PC-3 (cell line): Measurements from ENCODE around the gene GLRX. TPM values are rescaled to one million over a fixed set of nuclear protein-coding genes. Genes with fewer than 3 reads are reported as not detected.

ENCODE experiments used
- ATAC-seq: fragments of 200-7000 bp; cut with Tn5 transposase; 2 replicates; pipeline ENCODE4 v1.9.1; 2020; ENCODE audit warnings: mild to moderate bottlenecking, moderate library complexity
- BruUV-seq: library from RNA; stranded (reverse); fragments of 400-500 nt; replicated peaks from 2 replicates; lab custom pipeline; 2021; lab: Mats Ljungman, UMichigan
- CTCF ChIA-PET: fragments of 300-600 bp; sonication (Branson Sonifier 250); formaldehyde crosslinking; loops from one replicate; lab custom pipeline; 2022; ENCODE audit warnings: antibody characterized with exemption; lab: Charles Lee
- POLR2A ChIA-PET: fragments of 300-600 bp; sonication (Branson Sonifier 250); formaldehyde crosslinking; loops from one replicate; lab custom pipeline; 2022; ENCODE audit warnings: antibody characterized with exemption; ENCODE audit not compliant: unreplicated experiment; lab: Charles Lee
- DNase-seq: peaks from one replicate; pipeline ENCODE4 v3.0.0-alpha.2; 2015
- H2AFZ ChIP-seq: fragments of 300-600 bp; sonication (generic); 2 replicates; pipeline ENCODE4 v1.6.0; 2016; ENCODE audit warnings: antibody characterized with exemption, low read length
- H3F3A ChIP-seq: fragments of 300-600 bp; sonication (generic); one replicate; pipeline ENCODE4 v1.6.0; 2017; ENCODE audit warnings: antibody characterized with exemption, low read length, control low read depth, mild to moderate bottlenecking; ENCODE audit not compliant: unreplicated experiment
- H3K27ac ChIP-seq: fragments of 300-600 bp; sonication (generic); 2 replicates; pipeline ENCODE4 v1.5.1; 2016; ENCODE audit warnings: mild to moderate bottlenecking, low read length
- H3K27me3 ChIP-seq: fragments of 300-600 bp; sonication (generic); 2 replicates; pipeline ENCODE4 v1.6.1; 2016; ENCODE audit warnings: low read length, mixed read lengths
- H3K36me3 ChIP-seq: fragments of 300-600 bp; sonication (generic); 2 replicates; pipeline ENCODE4 v1.6.1; 2016; ENCODE audit warnings: low read depth, mixed run types, low read length, mixed read lengths
- H3K4me1 ChIP-seq: fragments of 300-600 bp; sonication (generic); 2 replicates; pipeline ENCODE4 v1.5.1; 2016; ENCODE audit warnings: low read length; ENCODE audit not compliant: insufficient read depth
- H3K4me2 ChIP-seq: fragments of 300-600 bp; sonication (generic); 2 replicates; pipeline ENCODE4 v1.6.0; 2016; ENCODE audit warnings: low read length
- H3K4me3 ChIP-seq: fragments of 300-600 bp; sonication (generic); 2 replicates; pipeline ENCODE4 v1.5.1; 2016; ENCODE audit warnings: mild to moderate bottlenecking, low read length, mixed read lengths
- H3K79me2 ChIP-seq: fragments of 300-600 bp; sonication (generic); 2 replicates; pipeline ENCODE4 v1.6.1; 2017; ENCODE audit warnings: low read length, mixed read lengths
- H3K9ac ChIP-seq: fragments of 300-600 bp; sonication (generic); 2 replicates; pipeline ENCODE4 v1.6.0; 2016; ENCODE audit warnings: mild to moderate bottlenecking, low read length
- H3K9me2 ChIP-seq: fragments of 300-600 bp; sonication (generic); replicated peaks from 2 replicates; pipeline ENCODE4 v1.6.1; 2016; ENCODE audit warnings: mixed run types, low read length, mixed read lengths
- H3K9me3 ChIP-seq: fragments of 300-600 bp; sonication (generic); 2 replicates; pipeline ENCODE4 v1.6.1; 2016; ENCODE audit warnings: low read length, mixed read lengths
- H4K20me1 ChIP-seq: fragments of 300-600 bp; sonication (generic); 2 replicates; pipeline ENCODE4 v1.6.1; 2016; ENCODE audit warnings: low read length, mixed read lengths
- EZH2 ChIP-seq: fragments of 300-600 bp; sonication (generic); IDR thresholded peaks from one replicate; pipeline ENCODE4 v1.6.1; 2017; ENCODE audit warnings: antibody characterized with exemption, mild to moderate bottlenecking, low read length; ENCODE audit not compliant: unreplicated experiment
- EZH2phosphoT487 ChIP-seq: fragments of 300-600 bp; sonication (generic); IDR thresholded peaks from 2 replicates; pipeline ENCODE4 v1.6.1; 2018; ENCODE audit warnings: mild to moderate bottlenecking, antibody characterized with exemption, low read length, borderline replicate concordance
- intact Hi-C: fragments of 100-400 bp; cut with micrococcal nuclease; formaldehyde crosslinking; loops from 2 replicates; pipeline ENCODE4 v1.9.0; 2023
- total RNA-seq: library from RNA; depleted of rRNA; stranded (reverse); fragments of >200 nt; gene quantifications from 2 replicates; pipeline ENCODE4 v1.2.3, GENCODE V29; 2014
- TF ChIP-seq, protein P1 (sequence below): fragments of 300-600 bp; sonication (generic); conservative IDR thresholded peaks from 2 replicates; pipeline ENCODE4 v1.5.1; 2017; ENCODE audit warnings: antibody characterized with exemption, low read depth, mild to moderate bottlenecking, low read length

Gene GLRX
- total RNA-seq, 1 experiment from 2014 or later: 27.4 TPM

DNA sequence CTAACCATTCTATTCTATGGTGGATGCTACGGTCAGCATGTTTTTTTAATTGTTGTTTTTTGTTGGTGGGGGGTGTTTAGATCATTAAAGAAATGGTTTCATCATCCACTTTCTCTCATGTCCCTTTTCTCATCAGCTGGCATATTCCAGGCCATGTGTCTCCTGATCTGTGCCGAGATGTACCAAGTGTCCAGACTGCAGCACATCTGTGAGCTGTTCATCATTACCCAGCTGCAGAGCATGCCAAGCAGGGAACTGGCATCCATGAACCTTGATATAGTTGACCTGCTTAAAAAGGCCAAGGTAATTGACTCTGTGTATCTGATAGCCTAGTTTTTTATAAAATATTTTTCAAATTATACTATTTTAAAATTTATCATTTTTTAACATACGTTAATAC is 38.9 kb downstream of the GLRX start:
- H3K36me3 ChIP-seq: no peaks in the 10 kb centered on the region
- H3K4me2 ChIP-seq: no peak overlapping the region
- H3K79me2 ChIP-seq: no peaks in the 10 kb centered on the region
- H3K4me1 ChIP-seq: no peaks in the 10 kb centered on the region
- no peaks in the 10 kb centered on the region for H4K20me1 ChIP-seq
- no peak overlapping the region for H3K4me3 ChIP-seq
- BruUV-seq: no TSS peak
- no peaks in the 10 kb centered on the region for H3K27me3 ChIP-seq
- DNase-seq (no peak), ATAC-seq (no peak)
- H2AFZ ChIP-seq: no peak overlapping the region
- H3K27ac ChIP-seq: no peak overlapping the region
- no peaks in the 10 kb centered on the region for H3K9me2 ChIP-seq
- H3K9ac ChIP-seq: no peak overlapping the region
- POLR2A ChIA-PET: no interaction called here
- no peak for TF ChIP-seq EZH2
- intact Hi-C loops: no loop called here
- no peaks in the 10 kb centered on the region for H3F3A ChIP-seq
- CTCF ChIA-PET: no interaction called here
- H3K9me3 ChIP-seq: no peaks in the 10 kb centered on the region

DNA sequence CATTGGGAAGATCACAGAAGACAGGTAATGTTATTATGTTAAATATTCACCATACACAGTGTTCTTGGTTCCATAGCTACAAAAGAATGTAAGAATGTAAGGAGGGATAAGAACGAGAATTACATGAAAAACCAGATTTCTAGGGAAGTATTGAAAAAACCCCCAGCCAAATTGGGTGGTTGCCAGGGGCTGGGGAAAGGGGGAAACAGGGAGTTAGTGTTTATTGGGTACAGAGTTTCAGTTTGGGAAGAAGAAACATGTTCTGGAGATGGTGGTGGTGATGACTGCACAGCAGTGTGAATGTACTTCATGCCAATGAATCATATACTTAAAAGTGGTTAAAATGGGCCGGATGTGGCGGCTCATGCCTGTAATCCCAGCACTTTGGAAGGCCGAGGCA is 40.3 kb downstream of the GLRX start:
- Histone ChIP-seq H3K79me2 (no peaks in the 10 kb centered on the region), H3K27ac (no peak overlapping the region), H2AFZ (no peak overlapping the region), H4K20me1 (no peaks in the 10 kb centered on the region), H3F3A (no peaks in the 10 kb centered on the region), H3K9me3 (no peaks in the 10 kb centered on the region), H3K27me3 (no peaks in the 10 kb centered on the region), H3K9ac (no peak overlapping the region), H3K4me3 (no peak overlapping the region), H3K4me2 (no peak overlapping the region), H3K36me3 (no peaks in the 10 kb centered on the region), H3K9me2 (no peaks in the 10 kb centered on the region), H3K4me1 (no peaks in the 10 kb centered on the region)
- intact Hi-C loops: no loop called here
- TF ChIP-seq, protein P1, sequence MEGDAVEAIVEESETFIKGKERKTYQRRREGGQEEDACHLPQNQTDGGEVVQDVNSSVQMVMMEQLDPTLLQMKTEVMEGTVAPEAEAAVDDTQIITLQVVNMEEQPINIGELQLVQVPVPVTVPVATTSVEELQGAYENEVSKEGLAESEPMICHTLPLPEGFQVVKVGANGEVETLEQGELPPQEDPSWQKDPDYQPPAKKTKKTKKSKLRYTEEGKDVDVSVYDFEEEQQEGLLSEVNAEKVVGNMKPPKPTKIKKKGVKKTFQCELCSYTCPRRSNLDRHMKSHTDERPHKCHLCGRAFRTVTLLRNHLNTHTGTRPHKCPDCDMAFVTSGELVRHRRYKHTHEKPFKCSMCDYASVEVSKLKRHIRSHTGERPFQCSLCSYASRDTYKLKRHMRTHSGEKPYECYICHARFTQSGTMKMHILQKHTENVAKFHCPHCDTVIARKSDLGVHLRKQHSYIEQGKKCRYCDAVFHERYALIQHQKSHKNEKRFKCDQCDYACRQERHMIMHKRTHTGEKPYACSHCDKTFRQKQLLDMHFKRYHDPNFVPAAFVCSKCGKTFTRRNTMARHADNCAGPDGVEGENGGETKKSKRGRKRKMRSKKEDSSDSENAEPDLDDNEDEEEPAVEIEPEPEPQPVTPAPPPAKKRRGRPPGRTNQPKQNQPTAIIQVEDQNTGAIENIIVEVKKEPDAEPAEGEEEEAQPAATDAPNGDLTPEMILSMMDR: no peak
- ATAC-seq (no peak), DNase-seq (no peak)
- no TSS peak for BruUV-seq
- POLR2A ChIA-PET: no interaction called here
- CTCF ChIA-PET: interaction anchor here (1.4 to 1.6 kb wide), 2 partner anchors 41 to 135 kb away, joined by 4 to 15 read pairs; partner anchors contain the start of genes GLRX and RFESD

DNA sequence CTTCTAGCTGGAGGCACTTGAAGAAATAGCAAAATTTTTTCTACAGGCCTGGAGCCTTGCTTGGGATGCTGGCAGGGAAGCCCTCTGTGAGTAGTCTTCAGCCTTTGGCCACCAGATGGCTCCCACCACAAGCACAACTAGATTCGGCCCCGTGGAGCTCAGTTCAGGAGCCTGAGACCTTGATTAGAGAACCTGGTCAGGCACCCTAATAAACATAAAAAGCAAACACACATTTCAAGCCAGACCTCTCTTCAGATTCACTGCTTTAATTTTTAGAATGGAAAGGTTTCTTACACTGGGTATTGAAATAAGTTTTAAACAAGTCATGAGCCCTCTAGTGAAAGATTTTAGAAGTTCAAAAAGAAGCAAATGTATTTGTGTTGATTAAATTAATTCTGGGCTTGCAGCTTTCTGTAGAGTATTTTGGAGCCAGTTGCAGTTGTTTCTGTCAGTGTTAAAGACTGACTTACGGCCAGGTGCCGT is 41.4 kb downstream of the GLRX start:
- Histone ChIP-seq H3K79me2 (no peaks in the 10 kb centered on the region), H3K27ac (no peak overlapping the region), H3K4me3 (no peak overlapping the region), H3K9me2 (no peaks in the 10 kb centered on the region), H3K27me3 (no peaks in the 10 kb centered on the region), H3K9me3 (no peaks in the 10 kb centered on the region), H3K9ac (no peak overlapping the region), H3K4me1 (no peaks in the 10 kb centered on the region), H3K36me3 (no peaks in the 10 kb centered on the region), H4K20me1 (no peaks in the 10 kb centered on the region), H2AFZ (peak overlapping the region; percentile 81), H3F3A (no peaks in the 10 kb centered on the region), H3K4me2 (peak overlapping the region; percentile 56; the same call in 1 of the 2 replicates)
- TF ChIP-seq EZH2phosphoT487 (no peak), EZH2 (no peak)
- TF ChIP-seq, protein P1: peak; percentile 95
- BruUV-seq: no TSS peak
- DNase-seq (peak; percentile 73), ATAC-seq (peak; percentile 100)
- POLR2A ChIA-PET: no interaction called here
- intact Hi-C loops: loop anchor here (1.0 to 2.0 kb wide), 5 partner anchors 50 to 556 kb away; partner anchors contain the start of gene RHOBTB3
- CTCF ChIA-PET: interaction anchor here (0.5 to 1.6 kb wide), 13 partner anchors 26 to 546 kb away, joined by 3 to 15 read pairs (median 3); partner anchors contain the start of genes GLRX, RFESD and RHOBTB3
